ENCODE measurements around the gene DDHD1. TPM values are rescaled to one million over a fixed set of nuclear protein-coding genes. Genes with fewer than 3 reads are reported as not detected.

The DDHD1 gene
- polyA plus RNA-seq, 1 of the 3 experiments (the other 2 are of a cell fraction): 1.9 TPM

DNA sequence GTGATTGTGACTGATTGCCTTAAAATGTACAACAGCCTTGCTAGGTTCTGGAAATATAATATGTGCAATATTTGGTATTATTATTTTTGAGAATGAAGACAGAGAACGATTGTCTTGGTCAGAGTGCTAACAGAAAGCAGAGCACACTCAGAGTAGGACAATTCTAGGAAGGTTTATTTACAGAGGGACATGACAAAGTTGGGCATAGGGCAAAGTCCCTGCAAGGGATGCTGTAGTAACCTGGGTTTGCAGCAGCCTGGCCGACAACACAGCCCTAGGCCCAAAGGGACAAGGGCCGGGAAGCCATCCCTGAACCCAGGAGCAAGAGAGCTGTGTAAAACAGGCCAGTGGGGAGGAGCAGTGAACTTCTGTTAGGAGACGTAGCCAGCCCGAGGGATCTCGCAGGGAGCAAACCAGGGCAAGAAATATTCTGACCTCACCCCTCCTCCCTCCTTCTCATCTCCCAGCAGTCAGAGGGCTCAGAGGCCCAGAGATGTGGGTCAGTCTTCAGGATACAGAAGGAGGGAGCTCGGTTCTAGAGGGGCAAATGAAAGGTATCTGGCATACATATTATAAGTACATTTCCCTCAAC, 151.2 kb downstream of the DDHD1 start:
- CTCF ChIA-PET: interaction anchor here (1.6 kb wide), 2 partner anchors 52 to 54 kb away, joined by 3 to 8 read pairs; no protein-coding TSS in a partner anchor
- WGBS (ENCODE audit: low lambda C conversion rate): 76% methylated on average over 5 of the region's 7 CpGs

GRCh38 chr14:52998376-52999015, 154.6 kb downstream of the DDHD1 start:
- Histone ChIP-seq H3F3A (replicated peaks; ENCODE audit: insufficient read depth) (no peaks in the 10 kb centered on the region), H2AFZ (ENCODE audit: low read depth) (no peak overlapping the region), H3K27ac (ENCODE audit: low read depth in 2 of 2, low read length in 1 of 2) (no peak overlapping the region), H3K9ac (no peak overlapping the region), H3K4me2 (no peak overlapping the region), H3K36me3 (replicated peaks in 1 of 2; ENCODE audit: control insufficient read depth in 1 of 2, insufficient read depth in 2 of 2, low read length in 1 of 2) (no peaks in the 10 kb centered on the region), H3K9me2 (no peaks in the 10 kb centered on the region), H3K9me3 (no peaks in the 10 kb centered on the region), H3K4me1 (ENCODE audit: control insufficient read depth in 1 of 2, insufficient read depth in 2 of 2, low read depth in 1 of 2, low read length in 1 of 2) (no peaks in the 10 kb centered on the region; a peak in 1 of 4 replicates), H3K79me2 (ENCODE audit: insufficient read depth) (no peaks in the 10 kb centered on the region), H3K4me3 (ENCODE audit: low read depth in 2 of 2, low read length in 1 of 2) (no peak overlapping the region), H3K27me3 (ENCODE audit: insufficient read depth) (no peaks in the 10 kb centered on the region), H4K20me1 (ENCODE audit: insufficient read depth) (no peaks in the 10 kb centered on the region)
- CTCF ChIA-PET: interaction anchor here (0.6 kb wide), 1 partner anchor 102 kb away, joined by 3 read pairs; no protein-coding TSS in a partner anchor
- TF ChIP-seq EP300 (IDR thresholded peaks at IDR 0.05; ENCODE audit: borderline replicate concordance in 1 of 2, low read depth in 1 of 2, low read length in 1 of 2) (no peak), GABPA (IDR thresholded peaks at IDR 0.05; ENCODE audit: low read depth) (no peak), YY1 (IDR thresholded peaks at IDR 0.05; ENCODE audit: low read depth) (no peak), CHD2 (IDR thresholded peaks at IDR 0.05; ENCODE audit: low read length, partially characterized antibody) (no peak), NRF1 (IDR thresholded peaks at IDR 0.05; ENCODE audit: low read depth, low read length) (no peak), ZBTB33 (IDR thresholded peaks at IDR 0.05; ENCODE audit: borderline replicate concordance, low read depth) (no peak), GATA2 (CRISPR knock-in tag; IDR thresholded peaks at IDR 0.05) (no peak)
- no peak for DNase-seq
- 91% methylated on average over 6 of the region's 6 CpGs for WGBS (ENCODE audit: low lambda C conversion rate)
- POLR2A ChIA-PET: no interaction called here

More for the DNA sequence above, 151.2 kb downstream of the DDHD1 start:
- TF ChIP-seq NRF1 (IDR thresholded peaks at IDR 0.05; ENCODE audit: low read depth, low read length): no peak
- TF ChIP-seq EP300 (IDR thresholded peaks at IDR 0.05; ENCODE audit: borderline replicate concordance in 1 of 2, low read depth in 1 of 2, low read length in 1 of 2): no peak
- TF ChIP-seq TAF1 (IDR thresholded peaks at IDR 0.05; ENCODE audit: borderline replicate concordance, low read depth, low read length): no peak
- no peak for TF ChIP-seq RFX5 (IDR thresholded peaks at IDR 0.05; ENCODE audit: low read length)
- no peak for TF ChIP-seq FOXM1 (IDR thresholded peaks at IDR 0.05; ENCODE audit: low read depth)
- TF ChIP-seq USF2 (IDR thresholded peaks at IDR 0.05; ENCODE audit: borderline replicate concordance, low read depth, low read length): no peak
- no peak for TF ChIP-seq PBX3 (IDR thresholded peaks at IDR 0.05)
- no peaks in the 10 kb centered on the region; a peak in 1 of 4 replicates for H3K4me1 ChIP-seq (ENCODE audit: control insufficient read depth in 1 of 2, insufficient read depth in 2 of 2, low read depth in 1 of 2, low read length in 1 of 2)
- no peak overlapping the region for H3K4me3 ChIP-seq (ENCODE audit: low read depth in 2 of 2, low read length in 1 of 2)
- DNase-seq: no peak
- H3K27ac ChIP-seq (ENCODE audit: low read depth in 2 of 2, low read length in 1 of 2): no peak overlapping the region
- no peak overlapping the region for H3K9ac ChIP-seq
- no peaks in the 10 kb centered on the region for H3F3A ChIP-seq (replicated peaks; ENCODE audit: insufficient read depth)
- no peaks in the 10 kb centered on the region for H3K27me3 ChIP-seq (ENCODE audit: insufficient read depth)
- POLR2A ChIA-PET: no interaction called here
- H3K9me3 ChIP-seq: no peaks in the 10 kb centered on the region
- H3K79me2 ChIP-seq (ENCODE audit: insufficient read depth): no peaks in the 10 kb centered on the region
- no peaks in the 10 kb centered on the region for H4K20me1 ChIP-seq (ENCODE audit: insufficient read depth)
- no peaks in the 10 kb centered on the region for H3K9me2 ChIP-seq
- no peaks in the 10 kb centered on the region for H3K36me3 ChIP-seq (replicated peaks in 1 of 2; ENCODE audit: control insufficient read depth in 1 of 2, insufficient read depth in 2 of 2, low read length in 1 of 2)
- no peak overlapping the region for H2AFZ ChIP-seq (ENCODE audit: low read depth)
- no peak overlapping the region for H3K4me2 ChIP-seq

All from SK-N-SH (cell line).